ENCODE results near the gene RANBP3L.
A peak's percentile ranks its signal among the peaks of the same experiment; 100 is the strongest.
"Not testable (repeated sequence)": the region's sequence is repeated elsewhere in the genome, so short reads cannot be mapped to it uniquely, and the experiment has no call there.

The RANBP3L gene

GRCh38 chr5:36285837-36286615, 15.7 kb downstream of the RANBP3L start:
- DNase-seq, result no peak

GRCh38 chr5:36283775-36284174, 17.9 kb downstream of the RANBP3L start:
- DNase-seq, result not testable (repeated sequence)

- no peak for DNase-seq
Measured at GRCh38 chr5:36281626-36282025, 20.1 kb downstream of the RANBP3L start.

- DNase-seq, result no peak
Measured at GRCh38 chr5:36279054-36279698, 22.5 kb downstream of the RANBP3L start.

- no peak for DNase-seq
Measured at GRCh38 chr5:36277521-36278176, 24.1 kb downstream of the RANBP3L start.

- peak; percentile 11 to 54 for DNase-seq
Measured at GRCh38 chr5:36276864-36277263, 24.8 kb downstream of the RANBP3L start.

GRCh38 chr5:36273809-36274526, 27.7 kb downstream of the RANBP3L start:
- DNase-seq, result no peak

- no peak for DNase-seq
Measured at GRCh38 chr5:36272136-36272690, 29.5 kb downstream of the RANBP3L start.

- DNase-seq, result no peak
Measured at GRCh38 chr5:36270876-36271575, 30.7 kb downstream of the RANBP3L start.

GRCh38 chr5:36270175-36270574, 31.5 kb downstream of the RANBP3L start:
- DNase-seq, result no peak

GRCh38 chr5:36269478-36269877, 32.2 kb downstream of the RANBP3L start:
- DNase-seq, result no peak

GRCh38 chr5:36267905-36268304, 33.8 kb downstream of the RANBP3L start:
- DNase-seq, result no peak

- DNase-seq, result no peak
Measured at GRCh38 chr5:36264202-36264760, 37.4 kb downstream of the RANBP3L start.

GRCh38 chr5:36261186-36261585, 40.5 kb downstream of the RANBP3L start:
- DNase-seq, result no peak

- no peak for DNase-seq
Measured at GRCh38 chr5:36253575-36253974, 48.1 kb downstream of the RANBP3L start.

GRCh38 chr5:36252722-36253365, 48.9 kb downstream of the RANBP3L start:
- DNase-seq, result peak in 1 of 2 donors; percentile 66

- no peak for DNase-seq
Measured at GRCh38 chr5:36251218-36251617, 50.5 kb downstream of the RANBP3L start.

- no peak for DNase-seq
Measured at GRCh38 chr5:36250427-36250826, 51.3 kb downstream of the RANBP3L start.

GRCh38 chr5:36246036-36246800, 55.5 kb downstream of the RANBP3L start:
- DNase-seq, result no peak

- no peak for DNase-seq
Measured at GRCh38 chr5:36244076-36244475, 57.6 kb downstream of the RANBP3L start.

GRCh38 chr5:36243653-36244052, 58.0 kb downstream of the RANBP3L start:
- DNase-seq, result no peak
